ENCODE measurements around the gene TRAPPC12.

DNA sequence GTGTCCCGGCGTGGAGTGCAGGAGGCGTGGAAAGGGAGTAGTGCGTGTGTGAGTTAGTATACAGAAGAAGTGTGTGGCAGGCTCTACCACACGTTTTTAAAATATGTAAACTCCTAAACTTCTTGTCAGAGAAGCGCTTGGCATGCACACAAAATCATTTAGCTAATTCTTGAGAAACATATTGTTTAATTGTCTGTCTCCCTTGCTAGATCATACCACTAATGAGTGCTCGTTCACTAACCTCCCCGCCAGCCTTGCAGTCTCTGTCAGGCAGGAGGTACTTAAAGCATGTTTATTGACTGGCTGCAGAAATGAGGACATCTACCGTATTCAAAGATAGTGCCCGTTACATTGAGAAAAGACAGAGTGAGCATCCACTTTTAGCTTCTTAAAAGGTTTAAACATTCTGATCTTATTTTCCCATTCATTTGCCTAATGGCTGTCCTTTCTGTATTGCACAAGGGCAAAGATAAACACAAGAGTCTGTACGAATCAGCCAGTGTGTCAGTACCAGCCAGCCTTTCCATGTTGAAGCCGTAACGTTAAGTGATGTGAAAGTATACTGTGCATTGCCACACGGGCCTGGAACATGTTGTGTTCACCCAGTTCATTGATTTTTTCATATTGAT lies 41.4 kb downstream of the TRAPPC12 start:
- TF ChIP-seq EP300 (IDR thresholded peaks at IDR 0.05) = no peak
- TF ChIP-seq, protein P1, sequence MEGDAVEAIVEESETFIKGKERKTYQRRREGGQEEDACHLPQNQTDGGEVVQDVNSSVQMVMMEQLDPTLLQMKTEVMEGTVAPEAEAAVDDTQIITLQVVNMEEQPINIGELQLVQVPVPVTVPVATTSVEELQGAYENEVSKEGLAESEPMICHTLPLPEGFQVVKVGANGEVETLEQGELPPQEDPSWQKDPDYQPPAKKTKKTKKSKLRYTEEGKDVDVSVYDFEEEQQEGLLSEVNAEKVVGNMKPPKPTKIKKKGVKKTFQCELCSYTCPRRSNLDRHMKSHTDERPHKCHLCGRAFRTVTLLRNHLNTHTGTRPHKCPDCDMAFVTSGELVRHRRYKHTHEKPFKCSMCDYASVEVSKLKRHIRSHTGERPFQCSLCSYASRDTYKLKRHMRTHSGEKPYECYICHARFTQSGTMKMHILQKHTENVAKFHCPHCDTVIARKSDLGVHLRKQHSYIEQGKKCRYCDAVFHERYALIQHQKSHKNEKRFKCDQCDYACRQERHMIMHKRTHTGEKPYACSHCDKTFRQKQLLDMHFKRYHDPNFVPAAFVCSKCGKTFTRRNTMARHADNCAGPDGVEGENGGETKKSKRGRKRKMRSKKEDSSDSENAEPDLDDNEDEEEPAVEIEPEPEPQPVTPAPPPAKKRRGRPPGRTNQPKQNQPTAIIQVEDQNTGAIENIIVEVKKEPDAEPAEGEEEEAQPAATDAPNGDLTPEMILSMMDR (IDR thresholded peaks at IDR 0.05) = no peak

Measured in tibial nerve (tissue), 4 donors.